Measurements from ENCODE around the gene RGS6.

RGS6 gene

GRCh38 chr14:71947947-71948500 is 15.8 kb downstream of the RGS6 start:
- DNase-seq, result no peak

GRCh38 chr14:71952381-71953363 is 20.4 kb downstream of the RGS6 start:
- no peak for DNase-seq

GRCh38 chr14:71956920-71957563 is 24.8 kb downstream of the RGS6 start:
- no peak for DNase-seq

- DNase-seq, result no peak
These were observed 26.8 kb downstream of the RGS6 start for GRCh38 chr14:71959055-71959454.

- DNase-seq, result no peak
These were observed 28.5 kb downstream of the RGS6 start for GRCh38 chr14:71960494-71961353.

GRCh38 chr14:71961972-71962371 is 29.7 kb downstream of the RGS6 start:
- no peak for DNase-seq

- DNase-seq, result no peak
These were observed 32.5 kb downstream of the RGS6 start for GRCh38 chr14:71964716-71965115.

GRCh38 chr14:71966528-71966927 is 34.3 kb downstream of the RGS6 start:
- no peak for DNase-seq

GRCh38 chr14:71967704-71968103 is 35.5 kb downstream of the RGS6 start:
- DNase-seq, result no peak

- DNase-seq, result no peak
These were observed 38.0 kb downstream of the RGS6 start for GRCh38 chr14:71970272-71970671.

- no peak for DNase-seq
These were observed 53.4 kb downstream of the RGS6 start for GRCh38 chr14:71985538-71986189.

- no peak for DNase-seq
These were observed 56.2 kb downstream of the RGS6 start for GRCh38 chr14:71988476-71988875.

- DNase-seq, result no peak
These were observed 56.7 kb downstream of the RGS6 start for GRCh38 chr14:71988939-71989338.

GRCh38 chr14:71994416-71994815 is 62.2 kb downstream of the RGS6 start:
- DNase-seq, result no peak

GRCh38 chr14:71995741-71996140 is 63.5 kb downstream of the RGS6 start:
- DNase-seq, result no peak

- no peak for DNase-seq
These were observed 64.4 kb downstream of the RGS6 start for GRCh38 chr14:71996610-71997009.

- DNase-seq, result no peak
These were observed 68.7 kb downstream of the RGS6 start for GRCh38 chr14:72000907-72001306.

GRCh38 chr14:72002731-72003130 is 70.5 kb downstream of the RGS6 start:
- DNase-seq, result no peak

GRCh38 chr14:72008666-72009065 is 76.4 kb downstream of the RGS6 start:
- no peak for DNase-seq

- no peak for DNase-seq
These were observed 78.2 kb downstream of the RGS6 start for GRCh38 chr14:72010474-72010873.

- DNase-seq, result no peak
These were observed 81.6 kb downstream of the RGS6 start for GRCh38 chr14:72013721-72014345.

GRCh38 chr14:72014486-72014885 is 82.3 kb downstream of the RGS6 start:
- no peak for DNase-seq
